KMS-11 (cell line): ENCODE data around the gene KDM4B.

Source experiments
- H2AFZ ChIP-seq: fragments of 200-600 bp; sonication (generic); 2 replicates; pipeline ENCODE4 v1.6.1; 2016; ENCODE audit warnings: antibody characterized with exemption, mixed run types, low read depth
- H3K27ac ChIP-seq: fragments of 200-600 bp; sonication (generic); 2 replicates; pipeline ENCODE4 v1.6.1; 2016; ENCODE audit warnings: mild to moderate bottlenecking, mixed run types
- H3K27me3 ChIP-seq: fragments of 200-600 bp; sonication (generic); 2 replicates; pipeline ENCODE4 v1.6.1; 2017; ENCODE audit warnings: mild to moderate bottlenecking, low read depth, mixed run types, moderate library complexity; ENCODE audit not compliant: insufficient read depth
- H3K36me3 ChIP-seq: fragments of 200-600 bp; sonication (generic); 2 replicates; pipeline ENCODE4 v1.6.1; 2017; ENCODE audit warnings: mild to moderate bottlenecking, mixed run types; ENCODE audit not compliant: insufficient read depth
- H3K4me1 ChIP-seq: fragments of 200-600 bp; sonication (generic); 2 replicates; pipeline ENCODE4 v1.6.1; 2016; ENCODE audit warnings: mild to moderate bottlenecking, low read depth, mixed run types; ENCODE audit not compliant: poor library complexity, severe bottlenecking
- H3K4me2 ChIP-seq: fragments of 200-600 bp; sonication (generic); 2 replicates; pipeline ENCODE4 v1.7.0; 2016; ENCODE audit warnings: mild to moderate bottlenecking, mixed run types
- H3K4me3 ChIP-seq: fragments of 200-600 bp; sonication (generic); IDR thresholded peaks from 2 replicates; pipeline ENCODE4 v1.6.1; 2017; ENCODE audit warnings: low read depth, low read length, mixed read lengths; ENCODE audit not compliant: insufficient read depth
- H3K79me2 ChIP-seq: fragments of 200-600 bp; sonication (generic); 2 replicates; pipeline ENCODE4 v1.6.1; 2016; ENCODE audit warnings: low read depth, mixed run types; ENCODE audit not compliant: insufficient read depth
- H3K9ac ChIP-seq: fragments of 200-600 bp; sonication (generic); 2 replicates; pipeline ENCODE4 v1.6.1; 2016; ENCODE audit warnings: mild to moderate bottlenecking, mixed run types
- H4K20me1 ChIP-seq: fragments of 200-600 bp; sonication (generic); 2 replicates; pipeline ENCODE4 v1.6.1; 2016; ENCODE audit warnings: mild to moderate bottlenecking, mixed run types; ENCODE audit not compliant: insufficient read depth
- TF ChIP-seq, protein P1 (sequence below): fragments of 200-600 bp; sonication (generic); conservative IDR thresholded peaks from 2 replicates; pipeline ENCODE4 v1.6.1; 2017; ENCODE audit warnings: low read depth, mild to moderate bottlenecking, antibody characterized with exemption, low read length, moderate library complexity, mixed read lengths

Gene KDM4B

DNA sequence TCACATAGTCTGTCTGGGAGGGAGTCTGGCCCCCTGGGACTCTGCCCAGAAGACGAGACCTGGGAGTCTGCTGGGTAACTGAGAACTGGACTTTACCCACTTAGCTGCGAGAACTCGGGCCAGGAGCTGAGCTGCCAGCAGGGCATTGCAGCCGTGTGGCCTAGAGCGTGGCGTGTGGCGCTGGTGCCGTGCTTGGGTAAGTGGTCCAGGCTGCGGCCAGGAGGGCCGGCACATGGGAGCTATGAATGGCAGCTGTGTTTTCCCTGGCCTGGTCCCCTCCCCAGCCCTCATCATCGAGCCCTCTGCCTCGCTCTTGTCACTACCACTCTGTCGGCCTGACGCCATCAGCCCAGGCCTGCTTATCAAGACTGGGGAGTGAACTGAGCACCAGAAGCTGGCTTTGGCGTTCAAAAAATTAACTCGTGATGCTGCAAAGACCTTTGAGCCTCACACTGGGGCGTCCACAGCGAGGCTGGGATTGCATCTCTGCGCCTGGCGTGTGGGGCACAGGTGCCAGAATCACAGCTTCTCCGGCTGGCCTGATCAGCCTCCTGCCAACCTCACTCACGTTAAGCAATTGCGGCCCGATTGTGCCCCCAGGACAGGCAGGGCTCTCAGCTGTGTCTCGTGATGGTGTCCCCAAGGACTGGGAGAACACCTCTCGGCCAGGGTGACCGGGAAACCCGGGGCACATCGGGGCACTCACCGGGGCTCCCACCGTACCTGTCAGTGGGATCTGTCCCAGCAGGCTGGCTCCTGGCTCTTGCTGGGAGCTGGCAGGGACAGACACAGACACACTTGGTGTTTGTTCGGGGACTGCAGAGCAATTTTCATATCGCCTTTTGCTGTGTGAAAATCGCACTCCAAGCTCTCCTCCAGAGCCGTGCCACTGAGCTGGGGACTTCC lies 85.9 kb downstream of the KDM4B start:
- Histone ChIP-seq H3K79me2 (no peaks in the 10 kb centered on the region), H2AFZ (no peak overlapping the region), H3K27ac (no peak overlapping the region), H4K20me1 (no peaks in the 10 kb centered on the region), H3K4me3 (no peak overlapping the region), H3K27me3 (no peaks in the 10 kb centered on the region), H3K36me3 (no peaks in the 10 kb centered on the region), H3K9ac (no peak overlapping the region), H3K4me1 (no peaks in the 10 kb centered on the region), H3K4me2 (no peak overlapping the region)
- TF ChIP-seq, protein P1, sequence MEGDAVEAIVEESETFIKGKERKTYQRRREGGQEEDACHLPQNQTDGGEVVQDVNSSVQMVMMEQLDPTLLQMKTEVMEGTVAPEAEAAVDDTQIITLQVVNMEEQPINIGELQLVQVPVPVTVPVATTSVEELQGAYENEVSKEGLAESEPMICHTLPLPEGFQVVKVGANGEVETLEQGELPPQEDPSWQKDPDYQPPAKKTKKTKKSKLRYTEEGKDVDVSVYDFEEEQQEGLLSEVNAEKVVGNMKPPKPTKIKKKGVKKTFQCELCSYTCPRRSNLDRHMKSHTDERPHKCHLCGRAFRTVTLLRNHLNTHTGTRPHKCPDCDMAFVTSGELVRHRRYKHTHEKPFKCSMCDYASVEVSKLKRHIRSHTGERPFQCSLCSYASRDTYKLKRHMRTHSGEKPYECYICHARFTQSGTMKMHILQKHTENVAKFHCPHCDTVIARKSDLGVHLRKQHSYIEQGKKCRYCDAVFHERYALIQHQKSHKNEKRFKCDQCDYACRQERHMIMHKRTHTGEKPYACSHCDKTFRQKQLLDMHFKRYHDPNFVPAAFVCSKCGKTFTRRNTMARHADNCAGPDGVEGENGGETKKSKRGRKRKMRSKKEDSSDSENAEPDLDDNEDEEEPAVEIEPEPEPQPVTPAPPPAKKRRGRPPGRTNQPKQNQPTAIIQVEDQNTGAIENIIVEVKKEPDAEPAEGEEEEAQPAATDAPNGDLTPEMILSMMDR: no peak

DNA sequence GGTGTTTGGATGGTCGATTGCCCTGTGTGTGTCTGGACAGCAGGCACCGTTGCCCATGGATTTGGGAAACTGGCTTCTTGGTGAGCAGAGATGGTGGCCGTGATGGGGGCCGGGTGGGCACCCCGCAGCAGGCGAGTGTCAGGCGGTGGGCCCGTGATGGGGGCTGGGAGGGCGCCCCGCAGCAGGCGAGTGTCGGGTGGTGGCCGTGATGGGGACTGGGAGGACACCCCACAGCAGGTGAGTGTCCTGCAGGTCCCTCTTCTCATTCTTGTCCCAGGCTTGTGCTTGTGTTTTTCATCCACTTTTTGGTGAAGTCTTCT lies 86.5 kb downstream of the KDM4B start:
- H3K9ac ChIP-seq: no peak overlapping the region
- H4K20me1 ChIP-seq: no peaks in the 10 kb centered on the region
- H3K4me2 ChIP-seq: no peak overlapping the region

DNA sequence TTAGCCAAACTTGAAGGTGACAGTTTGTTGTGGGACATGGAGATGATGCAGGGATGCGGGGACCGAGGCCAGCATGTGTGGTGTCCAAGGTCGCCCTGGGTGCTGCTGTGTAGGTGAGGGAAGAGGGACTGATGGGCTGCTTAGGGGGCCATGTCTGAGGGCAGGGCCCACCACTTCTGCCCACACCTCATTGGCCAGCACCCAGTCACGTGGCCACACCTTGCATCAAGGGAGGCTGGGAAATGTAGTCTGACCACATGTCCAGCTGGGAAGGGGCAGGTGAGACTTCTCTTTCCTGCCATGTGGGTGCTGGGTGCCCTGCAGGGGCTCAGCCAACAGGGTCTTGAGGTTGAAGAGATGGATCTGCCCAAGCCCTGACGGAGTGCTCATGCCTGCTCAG lies 88.9 kb downstream of the KDM4B start:
- H3K4me2 ChIP-seq: no peak overlapping the region
- no peaks in the 10 kb centered on the region for H4K20me1 ChIP-seq
- no peak overlapping the region for H3K27ac ChIP-seq
- TF ChIP-seq, protein P1: no peak
- no peaks in the 10 kb centered on the region for H3K79me2 ChIP-seq
- H3K9ac ChIP-seq: no peak overlapping the region
- no peak overlapping the region for H3K4me3 ChIP-seq
- no peaks in the 10 kb centered on the region for H3K4me1 ChIP-seq
- no peak overlapping the region for H2AFZ ChIP-seq
- no peaks in the 10 kb centered on the region for H3K27me3 ChIP-seq
- no peaks in the 10 kb centered on the region for H3K36me3 ChIP-seq

More for the DNA sequence above, 86.5 kb downstream of the KDM4B start:
- H3K36me3 ChIP-seq: no peaks in the 10 kb centered on the region
- no peak overlapping the region for H3K27ac ChIP-seq
- H3K4me3 ChIP-seq: no peak overlapping the region
- H2AFZ ChIP-seq: no peak overlapping the region
- no peaks in the 10 kb centered on the region for H3K79me2 ChIP-seq
- H3K4me1 ChIP-seq: no peaks in the 10 kb centered on the region
- TF ChIP-seq, protein P1: no peak
- H3K27me3 ChIP-seq: no peaks in the 10 kb centered on the region

GRCh38 chr19:5058521-5059212 lies 89.8 kb downstream of the KDM4B start:
- TF ChIP-seq, protein P1: no peak
- Histone ChIP-seq H3K9ac (no peak overlapping the region), H3K27me3 (no peaks in the 10 kb centered on the region), H3K36me3 (no peaks in the 10 kb centered on the region), H3K4me1 (no peaks in the 10 kb centered on the region), H3K4me3 (no peak overlapping the region), H3K4me2 (no peak overlapping the region), H4K20me1 (no peaks in the 10 kb centered on the region), H3K79me2 (no peaks in the 10 kb centered on the region), H2AFZ (no peak overlapping the region), H3K27ac (no peak overlapping the region)
